HG03442 (cell line): Measurements from ENCODE around the gene DGLUCY.
"Not testable (repeated sequence)": the region's sequence is repeated elsewhere in the genome, so short reads cannot be mapped to it uniquely, and the experiment has no call there.

Source experiments
- ATAC-seq: cut with Tn5 transposase; IDR thresholded peaks from one replicate; pipeline ENCODE4 v1.9.1; 2021; ENCODE audit warnings: mild to moderate bottlenecking, moderate library complexity; ENCODE audit not compliant: unreplicated experiment

DGLUCY gene

GRCh38 chr14:91138511-91139359 lies 24.9 kb downstream of the DGLUCY start:
- ATAC-seq, result no peak

DNA sequence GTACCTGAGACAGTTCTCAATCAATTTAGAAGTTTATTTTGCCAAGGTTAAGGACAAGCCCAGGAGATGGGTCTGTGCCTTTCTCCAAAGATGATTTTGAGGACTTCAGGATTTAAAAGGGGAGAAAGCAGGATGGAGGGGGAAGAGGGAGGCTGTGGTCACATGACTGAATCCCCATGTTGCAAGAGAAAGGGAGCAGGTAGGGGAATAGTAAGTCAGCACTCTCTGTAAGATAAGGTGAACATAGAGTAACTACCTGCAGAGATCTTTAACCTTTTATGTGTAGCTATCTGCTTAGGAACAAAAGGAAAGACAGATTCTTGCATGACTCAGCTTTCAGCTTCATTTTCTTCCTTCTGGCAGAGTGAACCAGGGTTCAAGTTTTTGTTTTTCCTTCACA lies 25.9 kb downstream of the DGLUCY start:
- no peak for ATAC-seq

DNA sequence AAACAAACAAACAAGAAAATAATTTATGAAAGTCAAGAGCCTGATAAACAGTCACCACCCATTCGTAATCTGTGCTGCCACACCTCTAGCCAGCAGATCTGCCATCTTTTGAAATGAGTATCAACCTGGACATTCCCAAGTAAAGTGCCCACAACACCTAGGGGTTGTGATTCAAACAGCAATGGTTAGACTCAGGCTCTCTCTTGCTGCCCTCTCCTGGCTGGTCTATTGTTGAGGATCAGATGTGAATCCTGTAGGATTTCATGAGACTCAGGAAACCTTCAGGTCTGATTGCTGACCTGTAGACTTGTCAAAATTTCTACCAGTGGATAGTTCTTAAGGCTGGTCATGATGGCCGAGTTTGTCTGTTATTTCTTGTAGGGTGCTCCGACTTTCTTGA lies 26.8 kb downstream of the DGLUCY start:
- no peak for ATAC-seq

- ATAC-seq, result peak; percentile 87
These were observed 28.4 kb downstream of the DGLUCY start for GRCh38 chr14:91142214-91142668.

- ATAC-seq, result no peak
These were observed 30.0 kb downstream of the DGLUCY start for GRCh38 chr14:91143862-91144261.

DNA sequence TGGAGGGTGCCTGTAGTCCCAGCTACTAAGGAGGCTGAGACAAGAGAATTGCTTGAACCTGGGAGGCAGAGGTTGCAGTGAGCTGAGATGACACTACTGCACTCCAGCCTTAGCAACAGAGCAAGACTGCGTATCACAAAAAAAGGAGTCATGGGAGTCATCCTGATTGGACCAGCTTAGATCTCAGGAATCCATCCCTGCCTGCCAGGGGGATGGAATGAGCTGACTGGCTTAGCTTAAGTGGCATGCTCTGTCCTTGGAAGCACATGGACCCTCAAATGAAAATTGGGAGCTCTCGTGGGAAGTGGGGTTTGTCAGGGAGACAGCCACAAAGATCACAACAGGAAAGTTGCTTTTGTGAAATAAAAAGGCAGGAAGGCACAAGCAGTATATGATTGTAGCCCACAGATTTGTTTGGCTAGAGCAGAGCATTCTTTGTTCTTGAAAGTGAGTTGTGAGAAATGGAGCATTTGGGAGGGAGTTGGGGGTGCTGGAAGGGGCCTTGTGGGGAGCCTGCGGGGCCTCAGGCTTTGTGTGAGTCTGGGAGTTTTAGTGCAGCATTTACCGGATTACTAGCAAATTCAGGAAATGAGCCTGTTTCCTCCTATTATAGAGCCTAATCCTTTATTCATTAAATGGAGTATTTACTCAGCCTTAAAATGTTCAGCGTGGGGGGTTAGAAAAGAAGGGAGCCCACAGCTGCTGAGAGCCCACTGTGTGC lies 30.7 kb downstream of the DGLUCY start:
- no peak for ATAC-seq

- no peak for ATAC-seq
These were observed 31.7 kb downstream of the DGLUCY start for GRCh38 chr14:91145391-91146160.

DNA sequence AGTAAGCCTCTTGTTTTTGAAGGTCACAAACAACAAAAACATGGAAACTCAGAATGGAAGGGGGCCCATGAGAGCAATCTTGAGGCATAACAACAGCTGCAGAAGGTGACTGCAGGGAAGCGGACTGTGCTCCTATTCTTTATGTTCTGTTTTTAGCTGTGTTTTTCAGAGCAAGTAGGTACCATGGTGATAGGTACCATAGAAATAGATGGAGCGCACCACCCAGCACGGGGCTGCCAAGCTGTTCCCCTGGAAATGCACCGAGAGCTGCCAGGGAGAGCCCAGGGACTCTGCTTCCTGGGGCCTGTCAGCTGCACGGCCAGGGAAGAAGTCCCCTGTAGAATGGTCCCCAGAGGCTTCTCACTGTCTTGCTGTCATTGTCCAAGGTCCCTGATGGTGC lies 32.8 kb downstream of the DGLUCY start:
- ATAC-seq, result no peak

GRCh38 chr14:91149462-91149861 lies 35.6 kb downstream of the DGLUCY start:
- no peak for ATAC-seq

- no peak for ATAC-seq
These were observed 38.6 kb downstream of the DGLUCY start for GRCh38 chr14:91152499-91152898.

- no peak for ATAC-seq
These were observed 39.5 kb downstream of the DGLUCY start for GRCh38 chr14:91153360-91153759.

DNA sequence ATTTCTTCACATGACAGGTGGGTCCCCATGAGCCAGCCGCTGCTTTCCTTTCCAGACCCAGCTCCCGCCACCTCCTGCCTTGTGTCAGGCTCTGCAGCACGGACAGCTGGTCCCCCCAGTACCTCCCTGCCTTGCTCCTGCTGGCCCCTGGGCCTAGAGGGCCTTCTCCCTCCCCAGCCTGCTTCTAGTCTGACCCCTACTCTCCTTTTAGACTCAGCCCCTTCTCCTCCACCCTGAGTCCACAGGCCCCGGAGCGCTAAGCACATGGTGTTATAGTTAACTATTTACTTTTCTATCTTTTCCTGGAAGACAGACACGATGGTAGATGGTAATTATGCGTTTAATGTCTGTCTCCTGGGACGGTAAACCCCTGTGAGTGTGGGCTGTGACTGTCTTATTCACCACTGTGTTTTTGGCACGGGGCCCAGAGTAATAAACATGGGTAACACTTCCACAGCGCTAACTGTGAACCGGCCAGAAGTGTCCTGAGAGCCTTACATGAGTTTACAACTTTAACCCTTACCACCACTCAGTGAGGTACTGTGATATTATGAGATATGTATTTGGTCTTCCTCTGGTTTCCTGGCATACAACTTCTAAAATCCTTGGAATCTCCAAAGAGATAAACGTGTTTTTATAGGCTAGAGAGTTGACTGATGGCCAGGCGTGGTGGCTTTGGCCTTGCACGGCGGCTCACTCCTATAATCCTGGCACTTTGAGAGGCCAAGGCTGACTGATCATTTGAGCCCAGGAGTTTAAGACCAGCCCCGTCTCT lies 41.2 kb downstream of the DGLUCY start:
- ATAC-seq, result no peak

DNA sequence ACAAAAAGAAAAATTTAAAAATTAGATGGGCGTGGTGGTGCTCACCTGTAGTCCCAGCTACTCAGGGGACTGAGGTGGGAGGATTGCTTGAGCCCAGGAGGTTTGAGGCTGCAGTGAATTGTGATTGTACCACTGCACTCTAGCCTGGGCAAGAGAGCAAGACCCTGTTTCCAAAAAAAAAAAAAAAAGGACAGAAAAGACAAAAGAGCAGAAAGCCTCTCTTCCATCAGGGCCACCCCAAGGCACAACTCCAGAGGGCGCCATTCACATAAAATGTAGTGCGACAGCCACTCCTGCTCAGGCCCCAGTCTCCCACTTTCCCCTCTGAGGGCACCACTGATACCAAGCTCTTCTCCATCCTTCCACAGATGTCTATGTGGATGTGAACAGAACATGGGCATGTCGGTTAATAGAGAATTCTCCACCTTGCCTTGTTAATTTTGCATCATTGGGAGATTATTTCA lies 41.8 kb downstream of the DGLUCY start:
- ATAC-seq, result no peak

DNA sequence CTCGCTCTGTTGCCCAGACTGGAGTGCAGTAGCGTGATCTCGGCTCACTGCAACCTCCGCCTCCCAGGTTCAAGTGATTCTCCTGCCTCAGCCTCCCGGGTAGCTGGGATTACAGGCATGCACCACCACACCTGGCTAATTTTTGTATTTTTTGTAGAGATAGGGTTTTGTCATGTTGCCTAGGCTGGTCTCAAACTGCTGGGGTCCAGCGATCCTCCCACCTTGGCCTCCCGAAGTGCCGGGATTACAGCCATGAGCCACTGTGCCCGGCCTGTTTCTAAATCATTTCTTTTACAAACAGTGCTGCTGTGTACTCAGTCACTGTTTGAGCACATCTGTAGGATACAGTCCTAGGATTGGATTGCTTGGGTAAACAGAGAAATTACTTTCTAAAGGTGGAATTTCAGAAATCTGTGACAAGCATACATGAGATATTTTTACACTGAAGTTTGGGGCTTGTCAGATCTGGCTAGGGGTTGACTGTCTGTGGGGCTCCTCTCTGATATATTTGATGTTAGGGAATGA lies 42.3 kb downstream of the DGLUCY start:
- ATAC-seq, result not testable (repeated sequence)

DNA sequence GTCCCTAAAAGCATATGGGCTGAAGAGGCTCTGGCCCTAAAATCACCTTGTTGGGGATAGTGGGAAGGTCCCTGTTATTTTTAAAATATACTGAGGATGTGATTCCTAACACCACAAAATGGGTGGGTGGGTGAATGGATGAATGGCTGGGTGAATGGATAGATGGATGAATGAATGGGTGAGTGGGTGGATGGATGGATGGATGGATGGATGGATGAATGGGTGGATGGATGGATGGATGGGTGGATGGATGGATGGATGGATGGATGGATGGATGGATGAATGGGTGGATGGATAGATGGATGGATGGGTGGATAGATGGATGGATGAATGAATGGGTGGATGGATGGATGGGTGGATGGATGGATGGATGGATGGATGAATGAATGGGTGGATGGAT lies 43.0 kb downstream of the DGLUCY start:
- ATAC-seq, result not testable (repeated sequence)

DNA sequence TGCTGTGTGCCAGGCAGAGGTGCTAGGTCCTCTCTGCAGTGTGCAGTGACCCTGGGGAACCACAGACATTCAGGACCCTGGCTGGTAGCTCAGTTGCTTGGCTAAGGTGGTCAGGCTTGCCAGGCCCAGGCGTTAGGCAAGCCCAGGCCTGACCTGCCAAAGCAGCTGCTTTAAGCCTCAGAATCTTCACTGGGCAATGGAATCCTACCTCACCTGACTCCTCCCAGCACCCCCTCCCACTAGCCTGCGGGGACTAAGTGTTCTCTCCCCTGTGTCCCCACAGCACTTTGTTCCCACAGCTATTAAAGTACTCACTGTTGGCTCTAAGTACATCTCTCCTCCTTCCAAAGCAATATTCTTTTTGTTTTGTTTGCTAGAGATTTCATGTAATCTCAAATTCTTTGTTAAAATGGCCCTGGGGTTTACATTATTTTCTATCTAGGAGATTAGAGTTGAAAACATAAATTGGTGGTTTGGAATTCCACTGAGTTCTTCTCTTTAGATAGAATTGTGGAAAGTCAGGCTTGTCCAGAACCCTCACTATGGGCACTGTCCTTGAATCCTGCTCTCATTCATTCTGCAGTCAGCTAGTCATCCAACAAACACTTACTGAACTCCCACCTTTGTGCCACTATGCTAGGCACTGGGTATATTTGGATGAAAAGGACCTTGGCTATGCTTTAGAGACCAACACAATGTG lies 44.4 kb downstream of the DGLUCY start:
- no peak for ATAC-seq

GRCh38 chr14:91159182-91159581 lies 45.3 kb downstream of the DGLUCY start:
- no peak for ATAC-seq

- no peak for ATAC-seq
These were observed 46.0 kb downstream of the DGLUCY start for GRCh38 chr14:91159906-91160305.

DNA sequence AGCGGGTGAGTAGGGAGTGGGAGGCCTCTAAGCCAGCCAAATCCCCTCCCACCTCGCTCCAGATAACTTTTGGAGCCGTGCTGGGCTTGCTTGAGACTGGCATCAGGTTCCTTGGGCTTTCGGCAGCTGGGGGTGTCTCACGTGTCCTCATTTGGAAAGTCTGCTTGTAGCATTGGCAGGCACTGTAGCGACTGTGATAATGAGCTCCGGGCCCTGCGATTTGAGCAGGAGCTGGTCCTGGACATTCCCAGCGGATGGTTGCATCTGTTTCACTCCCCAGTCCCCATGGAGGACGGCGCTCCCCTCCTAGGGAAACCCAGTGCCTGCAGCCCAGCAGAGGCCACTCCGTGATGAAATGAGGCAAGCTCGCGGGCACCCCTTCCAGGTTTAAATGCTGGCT lies 49.4 kb downstream of the DGLUCY start:
- no peak for ATAC-seq

- ATAC-seq, result no peak
These were observed 50.8 kb downstream of the DGLUCY start for GRCh38 chr14:91164676-91165075.
